Lung (tissue), 12 donors: ENCODE measurements around the gene LDLRAD4. TPM values are rescaled to one million over a fixed set of nuclear protein-coding genes. Genes with fewer than 3 reads are reported as not detected.

Experiments used
- ATAC-seq: fragments of 200-7000 bp; cut with Tn5 transposase; one replicate; pipeline ENCODE4 v1.9.1; 2020; ENCODE audit warnings: moderate number of reproducible peaks; ENCODE audit not compliant: insufficient read depth, low FRiP score
- DNase-seq, 3 donors: peaks; one replicate each; pipeline ENCODE4 v3.0.0-alpha.2; 2013 to 2017
- H3K27ac ChIP-seq, 2 donors: one replicate each; pipeline ENCODE4 v1.5.1; 2013; ENCODE audit warnings: mild to moderate bottlenecking in 2 of 2, moderate library complexity in 2 of 2, control low read depth in 1 of 2, inconsistent platforms in 1 of 2, low read depth in 1 of 2, low read length in 1 of 2
- H3K27me3 ChIP-seq, 3 donors: one replicate each; pipeline ENCODE4 v1.5.1; 2013; ENCODE audit warnings: low read length in 2 of 3; ENCODE audit not compliant: control insufficient read depth in 3 of 3, insufficient read depth in 3 of 3
- H3K36me3 ChIP-seq, 4 donors: one replicate each; pipeline ENCODE4 v1.5.1; 2013; ENCODE audit warnings: low read length in 4 of 4, mild to moderate bottlenecking in 1 of 4, moderate library complexity in 1 of 4; ENCODE audit not compliant: control insufficient read depth in 4 of 4, insufficient read depth in 4 of 4
- H3K4me1 ChIP-seq, 5 donors: one replicate each; pipeline ENCODE4 v1.5.1; 2013; ENCODE audit warnings: low read length in 5 of 5, mild to moderate bottlenecking in 2 of 5, moderate library complexity in 1 of 5; ENCODE audit not compliant: control insufficient read depth in 5 of 5, insufficient read depth in 5 of 5
- H3K4me3 ChIP-seq: one replicate; pipeline ENCODE4 v1.5.1; 2013; ENCODE audit warnings: mild to moderate bottlenecking, control low read depth, moderate library complexity
- H3K9ac ChIP-seq, 2 donors: one replicate each; pipeline ENCODE4 v1.5.1; 2013; ENCODE audit warnings: low read length in 2 of 2, control low read depth in 1 of 2; ENCODE audit not compliant: insufficient read depth in 1 of 2
- H3K9me3 ChIP-seq, 4 donors: one replicate each; pipeline ENCODE4 v1.5.1; 2013; ENCODE audit warnings: low read length in 3 of 4, mild to moderate bottlenecking in 1 of 4, moderate library complexity in 1 of 4; ENCODE audit not compliant: control insufficient read depth in 4 of 4, insufficient read depth in 3 of 4
- CTCF ChIP-seq: IDR thresholded peaks from 2 replicates; pipeline ENCODE4 v1.5.1; 2012; ENCODE audit warnings: mild to moderate bottlenecking; ENCODE audit errors: control extremely low read depth, extremely low read depth
- WGBS, 2 donors: extraction: QIAGEN DNeasy Blood & Tissue Kit; methylation state at CpG; one replicate each; pipeline ENCODE4 v1.1.7; 2013; 5-methylcytosine and 5-hydroxymethylcytosine counted together
- polyA plus RNA-seq, 2 donors: library from polyadenylated mRNA; stranded (reverse); fragments of 200-250 nt; gene quantifications; one replicate each; pipeline ENCODE4 v1.2.1, GENCODE V29; 2013
- total RNA-seq, 2 donors: library from RNA; depleted of rRNA in 1 of 2; stranded (reverse); fragments of >200 nt in 1 of 2; gene quantifications; one replicate each; pipeline ENCODE4 v1.2.1, GENCODE V29; 2014 to 2021
- donor health status: control.
- donor health status: control.
- donor health status: Bipolar disorder and iron deficiency.
- donor health status: healthy.
- donor health status: DM: yes; HTN: yes; CAD: no.

LDLRAD4 gene
- total and polyA plus RNA-seq, 4 donors = 3.2 to 62.4 (median 19.9) TPM

GRCh38 chr18:13232086-13232917, 13.7 kb downstream of the LDLRAD4 start:
- Histone ChIP-seq H3K9me3 (peaks cover 0 to 5% (median 0%) of the 10 kb centered on the region in 4 donors), H3K9ac (no peak overlapping the region), H3K27ac (no peak overlapping the region), H3K36me3 (no peaks in the 10 kb centered on the region), H3K27me3 (no peaks in the 10 kb centered on the region), H3K4me3 (no peak overlapping the region), H3K4me1 (peaks cover 0 to 35% (median 4%) of the 10 kb centered on the region in 5 donors)
- 79 to 90% methylated on average over 37 of the region's 37 CpGs for WGBS, 2 donors
- no peak for TF ChIP-seq CTCF
- no peak for ATAC-seq
- DNase-seq = peak; percentile 78 to 90 (median 82)

GRCh38 chr18:13232971-13233786, 14.6 kb downstream of the LDLRAD4 start:
- no peak overlapping the region for H3K27ac ChIP-seq
- H3K27me3 ChIP-seq = no peaks in the 10 kb centered on the region
- DNase-seq = peak in 2 of 3 donors; percentile 16 to 21
- peaks cover 0 to 35% (median 4%) of the 10 kb centered on the region in 5 donors for H3K4me1 ChIP-seq
- H3K9me3 ChIP-seq = peaks cover 0 to 5% (median 0%) of the 10 kb centered on the region in 4 donors
- no peak for ATAC-seq
- no peak overlapping the region for H3K4me3 ChIP-seq
- H3K9ac ChIP-seq = no peak overlapping the region
- 90 to 92% methylated on average over 19 of the region's 19 CpGs for WGBS, 2 donors
- TF ChIP-seq CTCF = no peak
- H3K36me3 ChIP-seq = no peaks in the 10 kb centered on the region

- Histone ChIP-seq H3K9ac (no peak overlapping the region), H3K4me3 (no peak overlapping the region), H3K27me3 (no peaks in the 10 kb centered on the region), H3K36me3 (no peaks in the 10 kb centered on the region), H3K4me1 (peaks cover 0 to 35% (median 4%) of the 10 kb centered on the region in 5 donors), H3K9me3 (peaks cover 0 to 5% (median 0%) of the 10 kb centered on the region in 4 donors), H3K27ac (no peak overlapping the region)
- no peak for TF ChIP-seq CTCF
- 90 to 91% methylated on average over 23 of the region's 23 CpGs for WGBS, 2 donors
- DNase-seq (no peak), ATAC-seq (no peak)
Measured at GRCh38 chr18:13233787-13234783, 15.5 kb downstream of the LDLRAD4 start.
